ENCODE data around the gene GPBAR1. TPM values are rescaled to one million over a fixed set of nuclear protein-coding genes. Genes with fewer than 3 reads are reported as not detected.

GPBAR1 gene
- total and polyA plus RNA-seq, 9 donors: 0.28 to 3.8 (median 2.1) TPM

DNA sequence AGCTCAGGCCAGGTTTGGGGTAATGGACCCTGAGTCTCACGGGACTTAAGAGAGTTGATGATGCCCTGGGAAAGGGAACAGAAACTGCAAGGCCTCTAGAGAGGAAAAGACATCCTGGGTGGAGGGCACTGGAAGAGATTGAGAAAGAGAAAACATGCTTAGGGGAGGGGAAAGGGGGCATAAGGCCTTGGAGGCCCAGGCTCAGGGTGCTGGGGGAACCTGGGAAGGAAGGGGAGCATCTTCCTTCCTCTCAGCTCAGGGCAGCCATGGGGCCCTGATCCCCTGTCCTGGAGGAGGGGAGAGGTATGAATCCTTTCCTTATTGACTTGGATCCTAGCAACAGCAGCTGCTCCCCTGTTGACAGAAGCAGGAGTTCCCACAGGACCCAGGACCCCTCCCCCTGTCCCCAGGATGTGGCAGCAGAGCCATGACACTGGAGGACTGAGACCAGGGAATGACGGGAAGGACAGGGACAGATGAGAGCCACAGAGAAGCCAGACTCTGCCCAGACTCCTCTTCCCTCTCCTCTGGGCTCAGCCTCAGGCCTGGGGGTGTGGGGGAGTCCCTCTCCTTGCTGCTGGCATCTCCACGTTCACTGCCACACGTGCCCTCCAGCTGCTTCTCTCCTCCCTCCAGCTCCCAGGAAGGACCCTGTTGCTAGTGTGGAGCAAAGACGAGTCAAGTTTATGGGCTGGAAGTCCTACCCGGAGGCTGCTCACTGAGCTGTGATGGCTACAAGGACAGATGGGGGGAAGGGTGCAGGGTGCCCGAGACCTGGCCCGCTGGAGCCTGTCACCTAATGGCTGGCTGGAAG lies 815 bp downstream of the GPBAR1 start:
- peak overlapping the region; percentile 31 to 71 for H3K27ac ChIP-seq
- TF ChIP-seq EP300 (IDR thresholded peaks at IDR 0.05) (no peak), POLR2A (IDR thresholded peaks at IDR 0.05) (no peak), CTCF (IDR thresholded peaks at IDR 0.05) (no peak)
- WGBS, 3 donors: 46 to 66% (median 56%) methylated on average over 8 of the region's 8 CpGs
- no peak overlapping the region for H3K4me3 ChIP-seq
- H3K36me3 ChIP-seq: no peaks in the 10 kb centered on the region
- H3K4me1 ChIP-seq (ENCODE audit: insufficient read depth): peaks cover 22% of the 10 kb centered on the region
- intact Hi-C loops (cut with DNase I): loop anchor here in 1 of 4 donors (5.0 kb wide), 1 partner anchor 44 kb away; the partner anchor contains the start of gene ARPC2
- DNase-seq: peak in 2 of 5 donors; percentile 17 to 38
- no peaks in the 10 kb centered on the region for H3K9me3 ChIP-seq
- no peaks in the 10 kb centered on the region for H3K27me3 ChIP-seq

- DNase-seq: no peak
Observed at GRCh38 chr2:218262237-218262600, 1.4 kb downstream of the GPBAR1 start.

DNA sequence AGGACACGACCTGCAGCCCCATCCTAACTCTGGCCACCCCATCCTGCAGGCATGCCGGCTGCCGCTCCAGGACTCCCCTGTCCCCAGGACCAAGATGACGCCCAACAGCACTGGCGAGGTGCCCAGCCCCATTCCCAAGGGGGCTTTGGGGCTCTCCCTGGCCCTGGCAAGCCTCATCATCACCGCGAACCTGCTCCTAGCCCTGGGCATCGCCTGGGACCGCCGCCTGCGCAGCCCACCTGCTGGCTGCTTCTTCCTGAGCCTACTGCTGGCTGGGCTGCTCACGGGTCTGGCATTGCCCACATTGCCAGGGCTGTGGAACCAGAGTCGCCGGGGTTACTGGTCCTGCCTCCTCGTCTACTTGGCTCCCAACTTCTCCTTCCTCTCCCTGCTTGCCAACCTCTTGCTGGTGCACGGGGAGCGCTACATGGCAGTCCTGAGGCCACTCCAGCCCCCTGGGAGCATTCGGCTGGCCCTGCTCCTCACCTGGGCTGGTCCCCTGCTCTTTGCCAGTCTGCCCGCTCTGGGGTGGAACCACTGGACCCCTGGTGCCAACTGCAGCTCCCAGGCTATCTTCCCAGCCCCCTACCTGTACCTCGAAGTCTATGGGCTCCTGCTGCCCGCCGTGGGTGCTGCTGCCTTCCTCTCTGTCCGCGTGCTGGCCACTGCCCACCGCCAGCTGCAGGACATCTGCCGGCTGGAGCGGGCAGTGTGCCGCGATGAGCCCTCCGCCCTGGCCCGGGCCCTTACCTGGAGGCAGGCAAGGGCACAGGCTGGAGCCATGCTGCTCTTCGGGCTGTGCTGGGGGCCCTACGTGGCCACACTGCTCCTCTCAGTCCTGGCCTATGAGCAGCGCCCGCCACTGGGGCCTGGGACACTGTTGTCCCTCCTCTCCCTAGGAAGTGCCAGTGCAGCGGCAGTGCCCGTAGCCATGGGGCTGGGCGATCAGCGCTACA lies 2.1 kb downstream of the GPBAR1 start:
- Histone ChIP-seq H3K4me1 (ENCODE audit: insufficient read depth) (peaks cover 22% of the 10 kb centered on the region), H3K27ac (peak overlapping the region in 1 of 2 donors; percentile 31), H3K27me3 (no peaks in the 10 kb centered on the region), H3K9me3 (no peaks in the 10 kb centered on the region), H3K36me3 (no peaks in the 10 kb centered on the region), H3K4me3 (no peak overlapping the region)
- no peak for TF ChIP-seq EP300 (IDR thresholded peaks at IDR 0.05)
- no peak for TF ChIP-seq CTCF (IDR thresholded peaks at IDR 0.05)
- TF ChIP-seq POLR2A (IDR thresholded peaks at IDR 0.05): no peak
- intact Hi-C loops (cut with DNase I): loop anchor here in 1 of 4 donors (5.0 kb wide), 1 partner anchor 46 kb away; the partner anchor contains the start of gene ARPC2
- DNase-seq: peak in 3 of 5 donors; percentile 42 to 62 (median 43)
- 77 to 89% (median 80%) methylated on average over 32 to 39 of the region's 39 CpGs for WGBS, 3 donors

More at GRCh38 chr2:218262237-218262600, 1.4 kb downstream of the GPBAR1 start:
- peak overlapping the region in 1 of 2 donors; percentile 31 for H3K27ac ChIP-seq
- 47 to 65% (median 50%) methylated on average over 6 of the region's 6 CpGs for WGBS, 3 donors
- no peak overlapping the region for H3K4me3 ChIP-seq
- H3K4me1 ChIP-seq (ENCODE audit: insufficient read depth): peaks cover 22% of the 10 kb centered on the region
- no peak for TF ChIP-seq POLR2A (IDR thresholded peaks at IDR 0.05)
- no peaks in the 10 kb centered on the region for H3K9me3 ChIP-seq
- H3K36me3 ChIP-seq: no peaks in the 10 kb centered on the region
- no peaks in the 10 kb centered on the region for H3K27me3 ChIP-seq
- intact Hi-C loops (cut with DNase I): loop anchor here in 1 of 4 donors (5.0 kb wide), 1 partner anchor 45 kb away; the partner anchor contains the start of gene ARPC2

GRCh38 chr2:218263817-218264641 lies 3.2 kb downstream of the GPBAR1 start:
- DNase-seq: peak in 2 of 5 donors; percentile 11 to 34
- TF ChIP-seq EP300 (IDR thresholded peaks at IDR 0.05) (no peak), POLR2A (IDR thresholded peaks at IDR 0.05) (no peak), CTCF (IDR thresholded peaks at IDR 0.05) (no peak)
- Histone ChIP-seq H3K4me3 (no peak overlapping the region), H3K36me3 (no peaks in the 10 kb centered on the region), H3K4me1 (ENCODE audit: insufficient read depth) (peaks cover 18% of the 10 kb centered on the region), H3K27me3 (no peaks in the 10 kb centered on the region), H3K27ac (no peak overlapping the region), H3K9me3 (no peaks in the 10 kb centered on the region)
- WGBS, 3 donors: 51 to 67% (median 63%) methylated on average over 17 of the region's 17 CpGs
- intact Hi-C loops (cut with DNase I): loop anchor here in 1 of 4 donors (5.0 kb wide), 1 partner anchor 47 kb away; the partner anchor contains the start of gene ARPC2

All from ovary (tissue), 9 donors.